H1 (cell line): ENCODE measurements around the gene CLDN7. TPM values are rescaled to one million over a fixed set of nuclear protein-coding genes. Genes with fewer than 3 reads are reported as not detected.

Experiments used
- ASH2L ChIP-seq: fragments of 200-600, 300-600 bp; sonication (generic); IDR thresholded peaks from one replicate; pipeline ENCODE4 v1.7.1; 2017; ENCODE audit warnings: low read length
- CHD7 ChIP-seq: fragments of 300-600 bp; sonication (generic); IDR thresholded peaks from 2 replicates; pipeline ENCODE4 v1.7.1; 2012; ENCODE audit warnings: low read length, moderate library complexity, mild to moderate bottlenecking, inconsistent platforms; ENCODE audit not compliant: insufficient replicate concordance
- JUN ChIP-seq: IDR thresholded peaks from 2 replicates; pipeline ENCODE4 v1.6.1; 2011; ENCODE audit warnings: low read depth, mild to moderate bottlenecking, improper control_type of control experiment, low read length
- KDM5A ChIP-seq: fragments of 200-600 bp; IDR thresholded peaks from 2 replicates; pipeline ENCODE4 v1.7.1; 2012; ENCODE audit warnings: mild to moderate bottlenecking, low read length, inconsistent platforms, mixed read lengths
- MAFK ChIP-seq: IDR thresholded peaks from 2 replicates; pipeline ENCODE4 v1.6.1; 2012; ENCODE audit warnings: low read depth, mild to moderate bottlenecking, improper control_type of control experiment, low read length
- PHF8 ChIP-seq: fragments of 200-600 bp; sonication (generic); conservative IDR thresholded peaks from 2 replicates; pipeline ENCODE4 v1.7.1; 2012; ENCODE audit warnings: low read depth, mild to moderate bottlenecking, inconsistent platforms, low read length, moderate library complexity
- POLR2A ChIP-seq, 2 experiments: IDR thresholded peaks; 1 replicate in 1 of 2; 2 replicates in 1 of 2; pipeline ENCODE4 v1.6.1; 2011; ENCODE audit warnings: low read depth in 2 of 2, low read length in 2 of 2, mild to moderate bottlenecking in 2 of 2; ENCODE audit errors: control extremely low read depth in 1 of 2
- POLR2AphosphoS5 ChIP-seq: IDR thresholded peaks from 2 replicates; pipeline ENCODE4 v1.6.1; 2011; ENCODE audit warnings: low read depth, low read length
- SP4 ChIP-seq: IDR thresholded peaks from 2 replicates; pipeline ENCODE4 v1.6.1; 2012; ENCODE audit warnings: low read length, inconsistent platforms
- YY1 ChIP-seq: IDR thresholded peaks from 2 replicates; pipeline ENCODE4 v1.6.1; 2011; ENCODE audit warnings: low read depth, mild to moderate bottlenecking, low read length
- polyA plus RNA-seq, 7 experiments: library from polyadenylated mRNA; depleted of rRNA in 3 of 7; stranded (reverse) in 5 of 7; unstranded in 2 of 7; fragments of >200 nt in 5 of 7; fragments of 200-250 nt in 2 of 7; gene quantifications; 1 replicate in 5 of 7; 2 replicates in 1 of 7; 4 replicates in 1 of 7; pipeline versions ENCODE4 v1.2.1 to v1.2.3, GENCODE V29; 2011 to 2013; ENCODE audit warnings: missing spikeins in 2 of 7, mixed read lengths in 2 of 7
- total RNA-seq: library from RNA; stranded (reverse); fragmentation: NEBNext Ultra II Directional; extraction: Animal tissue kit (Norgen Biotek cat#: 25700); gene quantifications from 2 replicates; pipeline ENCODE4 v1.2.1, GENCODE V29; 2021

CLDN7 gene
- total and polyA plus RNA-seq, 2 of the 8 experiments (the other 6 are each of a cell fraction or from before 2014, with no cell fraction given) = 118 to 119 TPM

GRCh38 chr17:7252176-7253043 lies 9.9 kb downstream of the CLDN7 start, which contains the start of gene ELP5 (continued):
- no peak for TF ChIP-seq CHD7
- TF ChIP-seq POLR2AphosphoS5 = peak; percentile 92; the same call in 1 of the 2 replicates
- TF ChIP-seq PHF8 = peak; percentile 70
- TF ChIP-seq KDM5A = peak; percentile 71
- peak; percentile 95 for TF ChIP-seq ASH2L
- TF ChIP-seq MAFK = no peak
- peak; percentile 84; the same call in 1 of the 2 replicates for TF ChIP-seq SP4
- peak; percentile 74; the same call in 1 of the 2 replicates for TF ChIP-seq JUN
- TF ChIP-seq YY1 = no peak
- TF ChIP-seq POLR2A (IDR thresholded peaks at IDR 0.05; ENCODE audit: control extremely low read depth in 1 of 2, low read depth in 2 of 2, low read length in 2 of 2) = peak in 1 of 2 experiments; percentile 91; a peak in 2 of 3 replicates
- TF ChIP-seq, all 59 proteins: peak for 26
